Measurements from ENCODE around the gene ARHGAP15.

GRCh38 chr2:143162123-143162837 lies 33.1 kb downstream of the ARHGAP15 start:
- TF ChIP-seq RNF2 (IDR thresholded peaks at IDR 0.05; ENCODE audit: borderline replicate concordance, low read depth) (no peak), CHD2 (IDR thresholded peaks at IDR 0.05; ENCODE audit: low read length, partially characterized antibody) (no peak), CTCF (IDR thresholded peaks at IDR 0.05) (peak; percentile 60), PHF8 (IDR thresholded peaks at IDR 0.05; ENCODE audit: borderline replicate concordance, low read depth) (no peak), USF2 (IDR thresholded peaks at IDR 0.05) (no peak), SREBF2 (IDR thresholded peaks at IDR 0.05) (no peak), JUN (IDR thresholded peaks at IDR 0.05) (no peak), POLR2AphosphoS2 (conservative IDR thresholded peaks at IDR 0.05; ENCODE audit: low read length) (no peak), CBX8 (IDR thresholded peaks at IDR 0.05) (no peak), RAD21 (conservative IDR thresholded peaks at IDR 0.05 in 1 of 2, IDR thresholded peaks at IDR 0.05 in 1 of 2) (peak; percentile 63 to 68), NPAS2 (CRISPR knock-in tag; IDR thresholded peaks at IDR 0.05; ENCODE audit: borderline replicate concordance) (no peak), CEBPB (IDR thresholded peaks at IDR 0.05) (no peak)
- TF ChIP-seq, protein P1, sequence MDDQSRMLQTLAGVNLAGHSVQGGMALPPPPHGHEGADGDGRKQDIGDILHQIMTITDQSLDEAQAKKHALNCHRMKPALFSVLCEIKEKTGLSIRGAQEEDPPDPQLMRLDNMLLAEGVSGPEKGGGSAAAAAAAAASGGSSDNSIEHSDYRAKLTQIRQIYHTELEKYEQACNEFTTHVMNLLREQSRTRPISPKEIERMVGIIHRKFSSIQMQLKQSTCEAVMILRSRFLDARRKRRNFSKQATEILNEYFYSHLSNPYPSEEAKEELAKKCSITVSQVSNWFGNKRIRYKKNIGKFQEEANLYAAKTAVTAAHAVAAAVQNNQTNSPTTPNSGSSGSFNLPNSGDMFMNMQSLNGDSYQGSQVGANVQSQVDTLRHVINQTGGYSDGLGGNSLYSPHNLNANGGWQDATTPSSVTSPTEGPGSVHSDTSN (IDR thresholded peaks at IDR 0.05), result no peak
- TF ChIP-seq, protein P2, sequence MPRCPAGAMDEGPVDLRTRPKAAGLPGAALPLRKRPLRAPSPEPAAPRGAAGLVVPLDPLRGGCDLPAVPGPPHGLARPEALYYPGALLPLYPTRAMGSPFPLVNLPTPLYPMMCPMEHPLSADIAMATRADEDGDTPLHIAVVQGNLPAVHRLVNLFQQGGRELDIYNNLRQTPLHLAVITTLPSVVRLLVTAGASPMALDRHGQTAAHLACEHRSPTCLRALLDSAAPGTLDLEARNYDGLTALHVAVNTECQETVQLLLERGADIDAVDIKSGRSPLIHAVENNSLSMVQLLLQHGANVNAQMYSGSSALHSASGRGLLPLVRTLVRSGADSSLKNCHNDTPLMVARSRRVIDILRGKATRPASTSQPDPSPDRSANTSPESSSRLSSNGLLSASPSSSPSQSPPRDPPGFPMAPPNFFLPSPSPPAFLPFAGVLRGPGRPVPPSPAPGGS (IDR thresholded peaks at IDR 0.05), result no peak

Data from A549 (cell line).